NCI-H2029 treated with DMSO at 0.1 percent for 48 hours (cell line): Measurements from ENCODE around the gene P2RX7.
A peak's percentile ranks its signal among the peaks of the same experiment; 100 is the strongest.
"Not testable (repeated sequence)": the region's sequence is repeated elsewhere in the genome, so short reads cannot be mapped to it uniquely, and the experiment has no call there.

Source experiments
- DNase-seq: peaks from one replicate; lab custom pipeline; 2025; lab: John Stamatoyannopoulos, UW

The P2RX7 gene

GRCh38 chr12:121205491-121205890, 72.8 kb downstream of the P2RX7 start:
- DNase-seq = no peak

DNA sequence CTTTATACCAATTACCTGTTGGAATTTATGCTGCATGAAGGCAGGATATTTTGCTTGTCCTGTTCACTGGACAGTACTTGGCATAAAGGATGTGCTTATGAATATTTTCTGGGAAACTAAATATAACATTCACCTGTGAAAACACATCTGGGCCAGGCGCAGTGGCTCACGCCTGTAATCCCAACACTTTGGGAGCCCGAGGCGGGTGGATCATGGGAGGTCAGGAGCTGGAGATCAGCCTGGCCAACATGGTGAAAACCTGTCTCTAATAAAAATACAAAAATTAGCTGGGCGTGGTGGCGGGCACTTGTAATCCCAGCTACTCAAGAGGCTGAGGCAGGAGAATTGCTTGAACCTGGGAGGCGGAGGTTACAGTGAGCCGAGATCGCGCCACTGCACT, 75.9 kb downstream of the P2RX7 start:
- not testable (repeated sequence) for DNase-seq

- no peak for DNase-seq
Measured at GRCh38 chr12:121209221-121209620, 76.5 kb downstream of the P2RX7 start.

DNA sequence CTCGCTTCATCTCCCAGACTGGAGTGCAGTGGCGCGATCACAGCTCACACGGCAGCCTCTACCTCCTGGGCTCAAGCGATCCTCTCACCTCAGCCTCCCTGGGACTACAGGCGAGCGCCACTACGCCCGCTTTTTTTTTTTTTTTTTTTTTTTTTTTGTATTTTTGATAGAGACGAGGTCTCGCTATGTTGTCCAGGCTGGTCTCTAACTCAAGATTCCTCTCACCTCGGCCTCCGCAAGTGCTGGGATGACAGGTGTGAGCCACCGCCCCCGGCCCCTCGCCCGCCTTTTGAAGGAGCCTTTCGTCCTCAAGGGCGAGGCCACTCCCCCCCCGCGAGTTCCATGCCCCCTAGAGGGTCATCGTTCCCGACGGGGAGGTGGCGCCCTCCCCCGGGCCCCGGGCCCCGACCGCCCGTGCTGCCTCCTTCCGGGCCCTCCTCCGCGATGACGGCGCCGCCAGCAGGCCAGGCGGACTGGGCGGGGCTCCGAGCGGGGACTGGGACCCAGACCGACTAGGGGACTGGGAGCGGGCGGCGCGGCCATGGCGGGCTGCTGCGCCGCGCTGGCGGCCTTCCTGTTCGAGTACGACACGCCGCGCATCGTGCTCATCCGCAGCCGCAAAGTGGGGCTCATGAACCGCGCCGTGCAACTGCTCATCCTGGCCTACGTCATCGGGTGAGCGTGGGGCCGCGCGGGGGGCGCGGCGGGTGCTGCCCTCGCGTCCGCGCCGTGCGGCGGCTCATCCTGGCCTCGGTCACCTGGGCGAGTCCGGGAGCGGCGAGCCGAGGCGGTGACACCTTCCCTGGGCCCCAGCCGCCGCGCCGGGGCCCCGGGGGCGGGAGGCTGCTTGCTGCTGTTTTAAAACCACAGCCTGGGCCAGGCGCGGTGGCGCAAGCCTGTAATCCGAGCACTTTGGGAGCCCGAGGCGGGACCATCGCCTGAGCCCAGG, 77.2 kb downstream of the P2RX7 start, which contains the start of gene P2RX4:
Gene P2RX4, plus strand, starts transcription at position 506 of the 949 bp plus-strand sequence. Its CDS starts 36 bp downstream, at position 542.
- DNase-seq = peak; percentile 44

DNA sequence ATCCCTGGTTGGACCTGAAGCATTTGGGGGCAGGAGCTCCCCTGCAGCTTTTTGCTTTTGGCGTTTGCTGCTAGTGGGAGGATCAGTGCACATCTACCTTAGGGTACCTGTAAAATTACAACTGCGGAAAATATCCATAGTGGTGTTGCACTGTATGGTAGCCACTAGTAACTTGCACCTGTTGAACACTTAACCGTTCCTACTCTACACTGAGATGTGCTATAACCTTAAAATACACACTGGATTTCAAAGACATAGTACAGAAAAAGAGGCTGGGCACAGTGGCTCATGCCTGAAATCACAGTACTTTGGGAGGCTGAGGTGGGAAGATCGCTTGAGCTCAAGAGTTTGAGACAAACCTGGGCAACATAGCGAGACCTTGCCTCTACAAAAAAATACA, 80.2 kb downstream of the P2RX7 start:
- no peak for DNase-seq

- no peak for DNase-seq
Measured at GRCh38 chr12:121214166-121214777, 81.6 kb downstream of the P2RX7 start.

- DNase-seq = no peak
Measured at GRCh38 chr12:121214855-121215745, 82.4 kb downstream of the P2RX7 start.

- no peak for DNase-seq
Measured at GRCh38 chr12:121216102-121216501, 83.4 kb downstream of the P2RX7 start.

DNA sequence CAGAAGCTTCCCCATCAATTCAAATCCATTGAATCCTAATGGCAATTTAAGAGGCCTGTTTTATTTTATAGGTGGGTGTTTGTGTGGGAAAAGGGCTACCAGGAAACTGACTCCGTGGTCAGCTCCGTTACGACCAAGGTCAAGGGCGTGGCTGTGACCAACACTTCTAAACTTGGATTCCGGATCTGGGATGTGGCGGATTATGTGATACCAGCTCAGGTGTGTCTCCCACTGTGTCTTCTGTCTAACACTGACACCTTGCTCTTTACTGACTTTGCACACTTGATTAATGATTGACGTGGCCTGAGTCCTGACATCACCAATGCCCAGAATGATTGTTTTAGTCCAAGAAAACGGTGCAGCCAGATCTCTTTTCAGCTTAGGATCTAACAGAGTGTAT, 84.4 kb downstream of the P2RX7 start:
- no peak for DNase-seq

GRCh38 chr12:121217761-121218160, 85.1 kb downstream of the P2RX7 start:
- no peak for DNase-seq

GRCh38 chr12:121218588-121219352, 86.1 kb downstream of the P2RX7 start:
- no peak for DNase-seq

GRCh38 chr12:121219353-121219986, 86.8 kb downstream of the P2RX7 start:
- DNase-seq = no peak

DNA sequence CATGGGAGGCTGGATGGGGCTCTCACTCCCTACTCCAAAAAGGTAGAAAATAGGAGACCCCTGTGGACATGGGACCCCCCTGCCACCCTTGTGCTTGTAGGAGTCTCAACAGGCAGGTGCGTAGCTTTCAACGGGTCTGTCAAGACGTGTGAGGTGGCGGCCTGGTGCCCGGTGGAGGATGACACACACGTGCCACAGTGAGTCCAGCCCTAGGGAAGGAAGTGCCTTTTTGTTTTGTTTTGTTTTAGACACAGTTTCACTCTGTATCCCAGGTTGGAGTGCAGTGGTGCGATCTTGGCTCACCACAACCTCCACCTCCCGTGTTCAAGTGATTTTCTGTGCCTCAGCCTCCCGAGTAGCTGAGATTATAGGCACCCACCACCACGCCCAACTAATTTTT, 90.2 kb downstream of the P2RX7 start:
- no peak for DNase-seq

DNA sequence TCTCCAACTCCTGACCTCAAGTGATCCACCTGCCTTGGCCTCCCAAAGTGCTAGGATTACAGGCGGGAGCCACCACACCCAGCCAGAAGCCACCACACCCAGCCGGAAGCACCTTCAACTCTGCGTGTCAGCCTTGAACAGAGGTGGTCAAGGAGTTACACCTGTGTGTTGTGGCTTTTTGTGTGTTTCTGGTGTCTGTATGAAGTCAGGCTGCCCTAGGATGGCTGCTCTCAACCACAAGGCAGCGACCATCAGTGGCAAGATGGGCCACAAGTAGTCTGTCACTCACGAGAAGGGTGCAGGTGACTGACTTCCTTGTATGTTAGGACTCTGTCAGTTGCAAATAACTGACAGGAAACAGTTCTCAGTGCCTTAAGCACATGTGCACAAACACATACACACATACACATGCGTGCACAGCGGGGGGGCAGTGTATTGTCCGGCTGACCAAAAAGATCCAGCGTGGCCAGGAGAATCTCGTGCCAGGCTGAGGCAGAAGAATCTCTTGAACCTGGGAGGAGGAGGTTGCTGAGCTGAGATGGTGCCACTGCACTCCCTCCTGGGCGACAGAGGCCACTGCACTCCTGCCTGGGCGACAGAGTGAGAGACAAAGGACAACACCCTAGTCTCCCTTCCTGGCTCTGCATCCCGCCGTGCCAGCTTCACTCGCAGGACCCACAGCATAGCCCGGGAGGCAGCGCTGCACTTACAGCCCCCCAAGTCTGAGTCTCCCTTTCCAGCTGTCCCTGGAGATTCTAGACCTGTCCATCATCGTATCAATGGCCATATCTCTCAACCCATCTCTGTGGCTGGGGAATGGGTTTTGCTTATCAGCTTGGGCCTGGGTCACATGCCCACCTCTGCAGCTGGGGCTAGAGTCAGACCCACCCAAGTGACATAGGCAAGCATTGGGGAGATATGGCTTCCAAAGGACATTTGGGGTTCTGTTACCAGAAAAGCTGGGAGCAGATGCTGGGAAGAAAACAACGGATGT, 90.9 kb downstream of the P2RX7 start:
- DNase-seq = no peak

GRCh38 chr12:121224591-121224990, 91.9 kb downstream of the P2RX7 start:
- no peak for DNase-seq

DNA sequence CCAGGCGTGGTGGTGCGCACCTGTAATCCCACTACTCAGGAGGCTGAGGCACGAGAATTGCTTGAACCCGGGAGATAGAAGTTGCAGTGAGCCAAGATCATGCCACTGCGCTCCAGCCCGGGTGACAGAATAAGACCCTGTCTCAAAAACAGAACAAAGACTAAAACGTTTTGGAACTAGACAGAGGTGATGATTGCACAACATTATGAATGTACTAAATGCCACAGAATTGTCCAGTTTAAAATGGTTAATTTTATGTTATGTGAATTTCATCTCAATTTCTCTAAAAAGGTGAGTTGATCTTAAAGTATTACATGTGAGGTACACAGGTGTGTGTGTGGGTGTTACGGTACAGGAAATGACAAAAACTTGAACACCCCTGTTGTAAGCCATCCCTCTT, 93.7 kb downstream of the P2RX7 start:
- no peak for DNase-seq

DNA sequence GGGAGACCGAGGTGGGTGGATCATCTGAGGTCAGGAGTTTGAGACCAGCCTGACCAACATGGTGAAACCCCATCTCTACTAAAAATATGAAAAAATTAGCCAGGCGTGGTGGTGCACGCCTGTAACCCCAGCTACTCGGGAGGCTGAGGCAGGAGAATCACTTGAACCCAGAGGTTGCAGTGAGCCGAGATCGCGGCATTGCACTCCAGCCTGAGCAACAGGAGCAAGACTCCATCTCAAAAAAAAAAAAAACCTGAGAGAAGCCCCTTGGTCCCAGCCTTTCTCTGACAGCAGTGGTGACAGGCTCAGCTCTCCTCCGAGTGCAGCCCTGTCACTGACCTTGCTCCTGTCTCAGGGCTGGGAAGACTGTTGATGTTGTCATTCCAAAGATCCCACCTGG, 94.2 kb downstream of the P2RX7 start:
- not testable (repeated sequence) for DNase-seq

DNA sequence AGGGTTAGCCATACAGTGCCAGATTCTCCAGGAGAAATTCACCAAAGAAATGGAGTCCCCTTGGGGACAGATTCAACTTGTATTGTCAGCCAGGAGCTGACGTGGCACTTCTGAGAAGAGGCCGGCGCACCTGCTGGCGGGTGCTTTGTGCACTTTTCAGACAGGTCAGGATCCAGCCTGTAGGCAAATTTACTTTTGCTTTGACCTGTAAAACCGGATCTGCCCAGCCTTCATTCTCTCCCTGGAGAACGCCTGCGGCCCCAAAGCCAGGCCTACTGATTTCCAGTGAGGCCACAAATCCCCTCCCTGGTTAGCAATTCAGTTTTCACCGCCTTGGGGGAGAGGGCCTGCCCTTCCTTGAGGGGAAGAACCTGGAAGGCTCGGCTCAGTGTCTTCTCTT, 94.6 kb downstream of the P2RX7 start:
- peak; percentile 64 for DNase-seq

- DNase-seq = no peak
Measured at GRCh38 chr12:121228919-121229665, 96.4 kb downstream of the P2RX7 start.
